GM12878 (cell line): ENCODE measurements around the gene IQGAP2. TPM values are rescaled to one million over a fixed set of nuclear protein-coding genes. Genes with fewer than 3 reads are reported as not detected.

ENCODE experiments used
- BCL11A ChIP-seq: IDR thresholded peaks from 2 replicates; pipeline ENCODE4 v1.6.1; 2011; ENCODE audit warnings: low read depth, low read length
- BHLHE40 ChIP-seq, 2 experiments: fragments of 450-650 bp in 1 of 2; IDR thresholded peaks; 2 replicates each; pipeline ENCODE4 v1.6.1; 2011 to 2017; ENCODE audit warnings: low read depth in 2 of 2, borderline replicate concordance in 1 of 2, improper control_type of control experiment in 1 of 2, low read length in 1 of 2, mild to moderate bottlenecking in 1 of 2
- BMI1 ChIP-seq: fragments of 450-650 bp; IDR thresholded peaks from 2 replicates; pipeline ENCODE4 v1.6.1; 2016; ENCODE audit warnings: mild to moderate bottlenecking, moderate library complexity, borderline replicate concordance
- BRCA1 ChIP-seq: IDR thresholded peaks from 2 replicates; pipeline ENCODE4 v1.6.1; 2011; ENCODE audit warnings: low read depth, low read length, improper control_type of control experiment
- DPF2 ChIP-seq: fragments of 450-650 bp; IDR thresholded peaks from 2 replicates; pipeline ENCODE4 v1.6.1; 2017; ENCODE audit warnings: mild to moderate bottlenecking
- EP300 ChIP-seq, 2 experiments: fragments of 150-350 bp in 1 of 2; IDR thresholded peaks; 2 replicates each; pipeline ENCODE4 v1.6.1; 2011 to 2012; ENCODE audit warnings: low read depth in 2 of 2, low read length in 2 of 2, borderline replicate concordance in 1 of 2, improper control_type of control experiment in 1 of 2, inconsistent platforms in 1 of 2; ENCODE audit not compliant: control insufficient read depth in 1 of 2
- IKZF2 ChIP-seq, 2 experiments: fragments of 450-650 bp; IDR thresholded peaks; 2 replicates each; pipeline ENCODE4 v1.6.1; 2017; ENCODE audit warnings: mild to moderate bottlenecking in 2 of 2, moderate library complexity in 2 of 2
- MEF2A ChIP-seq: IDR thresholded peaks from 2 replicates; pipeline ENCODE4 v1.6.1; 2011; ENCODE audit warnings: low read depth, mild to moderate bottlenecking, low read length, moderate library complexity; ENCODE audit not compliant: insufficient read depth
- MTA2 ChIP-seq: fragments of 450-650 bp; IDR thresholded peaks from 2 replicates; pipeline ENCODE4 v1.6.1; 2016; ENCODE audit warnings: low read depth, mild to moderate bottlenecking, moderate library complexity
- NR2F1 ChIP-seq: fragments of 450-650 bp; conservative IDR thresholded peaks from 2 replicates; pipeline ENCODE4 v1.6.1; 2017; ENCODE audit warnings: mild to moderate bottlenecking
- PBX3 ChIP-seq: IDR thresholded peaks from 2 replicates; pipeline ENCODE4 v1.6.1; 2011; ENCODE audit warnings: mild to moderate bottlenecking, low read depth, low read length, moderate library complexity; ENCODE audit not compliant: insufficient replicate concordance
- PKNOX1 ChIP-seq: fragments of 450-650 bp; IDR thresholded peaks from 2 replicates; pipeline ENCODE4 v1.6.1; 2016; ENCODE audit warnings: mild to moderate bottlenecking
- POU2F2 ChIP-seq: IDR thresholded peaks from 3 replicates; pipeline ENCODE4 v1.6.1; 2011; ENCODE audit warnings: low read depth, mild to moderate bottlenecking, low read length, borderline replicate concordance
- RUNX3 ChIP-seq: IDR thresholded peaks from 2 replicates; pipeline ENCODE4 v1.6.1; 2012; ENCODE audit warnings: low read length, inconsistent platforms
- SIN3A ChIP-seq: IDR thresholded peaks from 2 replicates; pipeline ENCODE4 v1.6.1; 2012; ENCODE audit warnings: low read depth, low read length, improper control_type of control experiment
- SP1 ChIP-seq: IDR thresholded peaks from one replicate; pipeline ENCODE4 v1.6.1; 2011; ENCODE audit warnings: low read depth, low read length
- YBX1 ChIP-seq: fragments of 450-650 bp; IDR thresholded peaks from 2 replicates; pipeline ENCODE4 v1.6.1; 2016; ENCODE audit warnings: antibody characterized with exemption
- polyA plus RNA-seq, 11 experiments: library from polyadenylated mRNA; depleted of rRNA in 4 of 11; unstranded in 6 of 11; stranded (reverse) in 5 of 11; fragments of >200 nt; fragmentation: Nextera tagmentation in 4 of 11; fragmentation: Illumina TruSeq in 1 of 11; extraction: Ambion mirVana in 4 of 11; extraction: Trizol in 1 of 11; gene quantifications; 1 replicate in 1 of 11; 2 replicates in 10 of 11; pipeline versions ENCODE4 v1.2.1 to v1.2.3, GENCODE V29; 2011 to 2016; ENCODE audit warnings: inconsistent platforms in 2 of 11, missing spikeins in 2 of 11, low read depth in 1 of 11
- total RNA-seq, 4 experiments: library from RNA; depleted of rRNA in 3 of 4; stranded (reverse); fragments of >200 nt in 3 of 4; fragmentation: Illumina TruSeq in 1 of 4; extraction: Trizol in 1 of 4; gene quantifications; 2 replicates each; pipeline versions ENCODE4 v1.2.1 to v1.2.3, GENCODE V29; 2013 to 2021

Gene IQGAP2
- total and polyA plus RNA-seq, 10 of the 15 experiments (the other 5 are each of a cell fraction or from before 2014, with no cell fraction given): 14.5 to 41.4 (median 21.8) TPM

- TF ChIP-seq PBX3: peak; percentile 88
- TF ChIP-seq MEF2A: 0 out of 2 replicates have a peak, but pooled peaks have one; percentile 31
- 0 out of 2 replicates have a peak, but pooled peaks have one; percentile 54 for TF ChIP-seq BMI1
- TF ChIP-seq EP300 (IDR thresholded peaks at IDR 0.05; ENCODE audit: borderline replicate concordance in 1 of 2, control insufficient read depth in 1 of 2, low read depth in 2 of 2, low read length in 2 of 2): peak; percentile 36 to 50; a peak in 2 of 4 replicates
- peak; percentile 20; the same call in 1 of the 2 replicates for TF ChIP-seq DPF2
- 0 out of 2 replicates have a peak, but pooled peaks have one; percentile 15 for TF ChIP-seq RUNX3
- TF ChIP-seq MTA2: peak; percentile 57; the same call in 1 of the 2 replicates
- no peak for TF ChIP-seq BRCA1
- TF ChIP-seq YBX1: no peak
- TF ChIP-seq BHLHE40 (IDR thresholded peaks at IDR 0.05; ENCODE audit: borderline replicate concordance in 1 of 2, low read depth in 2 of 2, low read length in 1 of 2): peak in 1 of 2 experiments; percentile 49; a peak in 2 of 4 replicates
- no peak for TF ChIP-seq NR2F1
- TF ChIP-seq SIN3A: no peak
- TF ChIP-seq BCL11A: 0 out of 2 replicates have a peak, but pooled peaks have one; percentile 36
- TF ChIP-seq PKNOX1: peak; percentile 96
- TF ChIP-seq SP1: peak; percentile 20
- TF ChIP-seq IKZF2 (IDR thresholded peaks at IDR 0.05): peak in 1 of 2 experiments; percentile 11; a peak in 1 of 4 replicates
- TF ChIP-seq POU2F2: peak; percentile 86; the same call in 2 of the 3 replicates
Measured at GRCh38 chr5:76546497-76547102, 143.5 kb downstream of the IQGAP2 start (continued).
